Esophagus (tissue), 2 donors: ENCODE data around the gene DSG2. TPM values are rescaled to one million over a fixed set of nuclear protein-coding genes. Genes with fewer than 3 reads are reported as not detected.

Experiments used
- H3K27ac ChIP-seq, 2 donors: one replicate each; pipeline ENCODE4 v1.5.1; 2013; ENCODE audit warnings: low read depth in 2 of 2, mild to moderate bottlenecking in 2 of 2, inconsistent platforms in 1 of 2, low read length in 1 of 2, moderate library complexity in 1 of 2
- H3K27me3 ChIP-seq, 2 donors: one replicate each; pipeline ENCODE4 v1.6.1; 2013; ENCODE audit warnings: low read length in 2 of 2, control low read depth in 1 of 2, mild to moderate bottlenecking in 1 of 2; ENCODE audit not compliant: insufficient read depth in 2 of 2, control insufficient read depth in 1 of 2
- H3K36me3 ChIP-seq, 2 donors: one replicate each; pipeline ENCODE4 v1.6.1; 2013; ENCODE audit warnings: low read length in 1 of 2; ENCODE audit not compliant: control insufficient read depth in 2 of 2, insufficient read depth in 2 of 2
- H3K4me1 ChIP-seq, 2 donors: one replicate each; pipeline ENCODE4 v1.6.1; 2013; ENCODE audit warnings: low read length in 1 of 2; ENCODE audit not compliant: control insufficient read depth in 2 of 2, insufficient read depth in 2 of 2
- H3K4me3 ChIP-seq, 2 donors: one replicate each; pipeline ENCODE4 v1.5.1; 2013; ENCODE audit warnings: low read length in 2 of 2, mild to moderate bottlenecking in 2 of 2, low read depth in 1 of 2, moderate library complexity in 1 of 2
- H3K9me3 ChIP-seq, 2 donors: one replicate each; pipeline ENCODE4 v1.6.1; 2013; ENCODE audit warnings: mild to moderate bottlenecking in 2 of 2, low read depth in 1 of 2, low read length in 1 of 2, moderate library complexity in 1 of 2; ENCODE audit not compliant: control insufficient read depth in 2 of 2, insufficient read depth in 1 of 2
- WGBS, 2 donors: extraction: QIAGEN DNeasy Blood & Tissue Kit; methylation state at CpG; one replicate each; pipeline ENCODE4 v1.1.7; 2013; 5-methylcytosine and 5-hydroxymethylcytosine counted together
- polyA plus RNA-seq, 2 donors: library from polyadenylated mRNA; stranded (reverse); fragments of 200-250 nt; gene quantifications; one replicate each; pipeline ENCODE4 v1.2.3, GENCODE V29; 2013
- donor health status: healthy with polysubstance abuse.
- donor health status: Bipolar disorder and iron deficiency.

DSG2 gene
- polyA plus RNA-seq, 2 donors = 3.2 to 5.8 TPM

GRCh38 chr18:31548853-31549252 is 50.9 kb downstream of the DSG2 start:
- no peaks in the 10 kb centered on the region for H3K9me3 ChIP-seq
- no peaks in the 10 kb centered on the region for H3K27me3 ChIP-seq
- H3K4me3 ChIP-seq = no peak overlapping the region
- H3K27ac ChIP-seq = no peak overlapping the region
- H3K36me3 ChIP-seq = no peaks in the 10 kb centered on the region
- no peaks in the 10 kb centered on the region for H3K4me1 ChIP-seq
- 79 to 97% methylated on average over 2 of the region's 2 CpGs for WGBS, 2 donors

- no peaks in the 10 kb centered on the region for H3K4me1 ChIP-seq
- H3K9me3 ChIP-seq = no peaks in the 10 kb centered on the region
- no peak overlapping the region for H3K27ac ChIP-seq
- no peaks in the 10 kb centered on the region for H3K27me3 ChIP-seq
- no peaks in the 10 kb centered on the region for H3K36me3 ChIP-seq
- no peak overlapping the region for H3K4me3 ChIP-seq
- WGBS, 2 donors = 81 to 91% methylated on average over 4 of the region's 4 CpGs
These were observed 51.4 kb downstream of the DSG2 start for GRCh38 chr18:31549416-31549815.

- WGBS, 2 donors = 73 to 87% methylated on average over 3 of the region's 3 CpGs
- Histone ChIP-seq H3K4me3 (no peak overlapping the region), H3K36me3 (no peaks in the 10 kb centered on the region), H3K27ac (no peak overlapping the region), H3K27me3 (no peaks in the 10 kb centered on the region), H3K9me3 (no peaks in the 10 kb centered on the region), H3K4me1 (no peaks in the 10 kb centered on the region)
These were observed 53.9 kb downstream of the DSG2 start for GRCh38 chr18:31551883-31552282.

GRCh38 chr18:31553800-31554199 is 55.8 kb downstream of the DSG2 start:
- Histone ChIP-seq H3K27ac (no peak overlapping the region), H3K9me3 (no peaks in the 10 kb centered on the region), H3K27me3 (no peaks in the 10 kb centered on the region), H3K4me3 (no peak overlapping the region), H3K4me1 (no peaks in the 10 kb centered on the region), H3K36me3 (no peaks in the 10 kb centered on the region)
- 47 to 51% methylated on average over 6 of the region's 6 CpGs for WGBS, 2 donors

DNA sequence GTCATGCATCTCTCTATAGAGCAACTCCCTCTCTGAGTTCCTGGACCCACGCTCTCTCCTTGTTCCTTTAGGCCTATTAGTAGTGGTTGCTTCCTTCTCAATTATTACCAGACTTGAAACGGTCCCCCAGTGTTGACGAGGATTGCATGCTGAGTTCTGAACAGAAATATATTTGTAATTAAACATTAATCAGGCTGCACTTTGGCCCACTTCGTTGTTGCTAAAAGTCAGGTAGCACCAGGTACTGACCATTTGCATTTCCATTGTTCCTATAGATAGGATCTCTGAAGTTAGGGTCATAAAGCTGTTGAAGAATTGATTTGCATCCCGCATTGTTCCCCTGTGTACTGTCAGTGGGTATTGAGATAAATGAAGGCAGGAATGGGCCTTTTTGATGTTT is 56.8 kb downstream of the DSG2 start:
- H3K4me1 ChIP-seq = no peaks in the 10 kb centered on the region
- H3K9me3 ChIP-seq = no peaks in the 10 kb centered on the region
- H3K27ac ChIP-seq = no peak overlapping the region
- no peaks in the 10 kb centered on the region for H3K36me3 ChIP-seq
- WGBS, 2 donors = 74 to 81% methylated on average over 5 of the region's 5 CpGs
- H3K27me3 ChIP-seq = no peaks in the 10 kb centered on the region
- H3K4me3 ChIP-seq = no peak overlapping the region

DNA sequence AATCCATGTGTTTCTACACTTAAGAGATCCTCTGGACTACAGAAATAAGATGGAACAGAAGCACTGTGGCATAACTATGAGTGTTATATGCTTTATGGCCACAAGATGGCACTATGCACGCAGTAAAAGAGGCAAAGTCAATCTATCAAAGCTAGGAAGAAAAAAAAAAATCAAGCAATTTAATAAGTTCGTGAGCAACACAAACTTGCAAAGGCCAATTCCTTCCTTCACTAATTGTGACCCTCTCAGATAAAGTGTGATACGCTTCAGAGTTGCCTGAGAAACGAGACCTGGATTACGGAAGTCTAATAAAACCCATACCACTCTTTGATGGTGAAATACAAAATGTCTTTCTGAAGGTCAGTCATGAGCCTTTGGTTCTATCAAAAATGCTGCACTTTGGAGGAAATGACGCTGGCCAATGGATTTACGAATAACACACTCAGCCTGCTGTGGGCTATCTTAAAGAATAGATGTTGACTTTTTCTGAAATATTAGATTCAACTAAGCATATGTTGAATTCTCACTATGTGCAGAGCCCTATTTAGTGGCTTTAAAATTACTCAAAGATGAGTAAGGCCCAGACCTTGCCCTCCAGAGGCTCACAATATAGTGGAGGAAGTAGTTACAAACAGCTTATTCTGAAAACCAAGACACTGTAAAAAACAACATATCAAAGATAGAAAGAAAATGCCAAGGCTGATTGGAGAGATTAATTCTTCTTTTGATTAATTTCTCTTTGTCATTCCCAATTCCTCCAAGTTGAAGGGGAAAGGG is 58.2 kb downstream of the DSG2 start:
- no peaks in the 10 kb centered on the region for H3K36me3 ChIP-seq
- H3K27me3 ChIP-seq = no peaks in the 10 kb centered on the region
- 15 to 20% methylated on average over 7 of the region's 7 CpGs for WGBS, 2 donors
- no peaks in the 10 kb centered on the region for H3K4me1 ChIP-seq
- no peaks in the 10 kb centered on the region for H3K9me3 ChIP-seq
- H3K27ac ChIP-seq = no peak overlapping the region
- no peak overlapping the region for H3K4me3 ChIP-seq

DNA sequence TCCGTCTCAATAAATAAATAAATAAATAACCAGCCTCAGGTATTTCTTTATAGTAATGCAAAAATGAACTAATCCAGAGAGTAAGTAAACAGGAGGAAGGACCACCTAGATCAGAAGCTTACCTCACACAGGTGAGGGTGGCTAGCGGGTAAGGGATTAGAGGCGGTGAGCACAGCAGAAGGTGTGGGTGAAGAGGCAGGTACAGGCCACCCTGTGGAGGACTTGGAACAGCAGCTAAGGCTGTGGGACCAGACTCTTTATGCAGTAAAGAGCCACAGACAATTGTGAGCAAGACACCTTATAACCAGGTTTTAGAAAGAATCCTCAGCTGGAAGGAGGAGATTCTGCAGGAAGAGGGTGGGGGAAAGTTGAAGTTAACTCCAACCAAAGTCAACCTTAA is 59.5 kb downstream of the DSG2 start:
- Histone ChIP-seq H3K9me3 (no peaks in the 10 kb centered on the region), H3K36me3 (no peaks in the 10 kb centered on the region), H3K27ac (no peak overlapping the region), H3K4me1 (no peaks in the 10 kb centered on the region), H3K4me3 (no peak overlapping the region), H3K27me3 (no peaks in the 10 kb centered on the region)
- 97 to 99% methylated on average over 3 of the region's 3 CpGs for WGBS, 2 donors

- Histone ChIP-seq H3K27me3 (no peaks in the 10 kb centered on the region), H3K36me3 (no peaks in the 10 kb centered on the region), H3K4me1 (no peaks in the 10 kb centered on the region), H3K9me3 (no peaks in the 10 kb centered on the region), H3K4me3 (no peak overlapping the region), H3K27ac (no peak overlapping the region)
- WGBS, 2 donors = 71 to 81% methylated on average over 9 of the region's 9 CpGs
These were observed 60.6 kb downstream of the DSG2 start for GRCh38 chr18:31558567-31558966.

- no peaks in the 10 kb centered on the region for H3K9me3 ChIP-seq
- no peaks in the 10 kb centered on the region for H3K27me3 ChIP-seq
- H3K4me1 ChIP-seq = no peaks in the 10 kb centered on the region
- H3K4me3 ChIP-seq = no peak overlapping the region
- 26 to 28% methylated on average over 4 of the region's 4 CpGs for WGBS, 2 donors
- no peaks in the 10 kb centered on the region for H3K36me3 ChIP-seq
- no peak overlapping the region for H3K27ac ChIP-seq
These were observed 64.7 kb downstream of the DSG2 start for GRCh38 chr18:31562726-31563125.

DNA sequence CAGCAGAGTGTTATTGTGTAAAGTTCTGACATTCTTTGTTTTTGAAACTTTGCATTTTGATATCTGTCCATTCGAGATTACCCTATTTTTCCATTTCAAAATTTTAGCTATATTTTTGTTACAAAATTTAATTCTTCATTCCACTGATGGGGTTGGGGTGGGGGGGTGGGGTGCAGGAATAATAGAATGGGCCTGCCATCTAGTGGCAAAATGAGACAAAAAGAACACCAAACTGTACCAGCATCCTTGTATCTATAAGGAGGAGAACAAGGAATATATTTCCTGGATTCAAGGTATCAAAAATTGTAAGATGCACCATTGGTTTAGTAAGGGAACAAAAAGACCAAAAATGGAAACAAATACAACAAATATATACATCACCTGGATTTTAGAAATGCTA is 65.8 kb downstream of the DSG2 start:
- H3K36me3 ChIP-seq = no peaks in the 10 kb centered on the region
- H3K27ac ChIP-seq = no peak overlapping the region
- no peaks in the 10 kb centered on the region for H3K4me1 ChIP-seq
- no peaks in the 10 kb centered on the region for H3K27me3 ChIP-seq
- H3K4me3 ChIP-seq = no peak overlapping the region
- 0% methylated on average over 1 of the region's 1 CpG for WGBS, 2 donors
- H3K9me3 ChIP-seq = no peaks in the 10 kb centered on the region
